BJ (cell line): ENCODE results near the gene ATAD3A. TPM values are rescaled to one million over a fixed set of nuclear protein-coding genes. Genes with fewer than 3 reads are reported as not detected.

Experiments
- CTCF ChIA-PET: fragments of 350-600 bp; formaldehyde crosslinking; extraction: SDS; loops from one replicate; lab custom pipeline; 2021; ENCODE audit warnings: antibody characterized with exemption, inconsistent platforms; lab: Yijun Ruan, JAX
- POLR2A ChIA-PET: fragments of 300-600 bp; sonication (Branson Sonifier 250); formaldehyde crosslinking; extraction: SDS; loops from one replicate; lab custom pipeline; 2021; ENCODE audit warnings: antibody characterized with exemption; lab: Charles Lee
- DNase-seq: peaks from one replicate; pipeline ENCODE4 v3.0.0-alpha.2; 2011; ENCODE audit warnings: low read depth
- H3K27me3 ChIP-seq: 2 replicates; pipeline ENCODE4 v1.6.0; 2011; ENCODE audit warnings: low read length; ENCODE audit not compliant: control insufficient read depth, insufficient read depth
- H3K36me3 ChIP-seq: 2 replicates; pipeline ENCODE4 v1.5.1; 2011; ENCODE audit warnings: low read length; ENCODE audit not compliant: control insufficient read depth, insufficient read depth
- H3K4me3 ChIP-seq: 2 replicates; pipeline ENCODE4 v1.5.1; 2011; ENCODE audit warnings: low read depth, mild to moderate bottlenecking, control low read depth, low read length
- polyA plus RNA-seq: library from polyadenylated mRNA; depleted of rRNA; stranded (reverse); fragments of >200 nt; gene quantifications from 2 replicates; pipeline ENCODE4 v1.2.3, GENCODE V29; 2011
- TF ChIP-seq, protein P1 (sequence below): IDR thresholded peaks from 2 replicates; pipeline ENCODE4 v1.5.1; 2011; ENCODE audit warnings: low read depth, mild to moderate bottlenecking, control low read depth, inconsistent platforms, low read length, moderate library complexity; ENCODE audit not compliant: insufficient read depth

Gene ATAD3A
- polyA plus RNA-seq, 1 experiment, result 19.7 TPM

DNA sequence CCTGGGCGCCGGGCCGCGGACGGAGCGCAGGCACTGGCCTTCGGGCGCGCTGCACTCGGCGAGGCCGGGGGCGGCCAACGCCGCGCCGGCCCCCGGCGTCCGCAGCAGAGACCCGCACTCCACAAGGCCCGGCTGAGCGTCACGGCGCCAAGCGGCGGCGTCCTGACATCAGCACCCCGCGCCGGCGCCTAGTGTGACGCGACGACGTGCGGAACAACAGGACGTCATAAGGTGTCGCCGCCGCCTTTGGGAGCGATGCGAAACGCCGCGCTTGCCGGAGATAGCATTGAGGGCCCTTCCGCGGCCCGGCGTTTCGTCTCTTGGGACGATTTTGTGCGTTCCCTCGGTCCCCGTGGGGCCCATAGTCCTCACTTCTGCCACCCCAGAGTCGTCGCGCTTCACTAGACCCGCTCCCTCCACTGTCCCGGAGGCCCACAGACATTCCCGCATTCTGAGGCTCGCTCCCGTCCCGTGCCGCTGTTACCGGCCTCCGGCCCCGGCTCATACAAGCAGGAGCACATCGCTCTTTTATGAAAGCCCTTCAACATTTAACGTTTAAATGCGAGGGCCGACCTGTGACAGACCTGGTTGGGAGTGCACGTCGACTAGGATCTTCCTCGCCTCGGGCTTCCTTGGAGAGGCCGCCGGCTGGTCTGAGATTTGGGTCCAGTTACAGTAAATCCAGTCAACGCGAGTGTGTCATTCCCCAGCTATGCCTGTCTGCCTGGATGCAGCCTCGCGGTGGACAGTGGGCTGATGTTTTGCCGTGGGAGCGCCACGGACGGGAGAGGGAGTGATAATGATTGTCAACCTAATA is 63.0 kb downstream of the ATAD3A start, which contains the start of gene SSU72:
Gene SSU72 (minus strand): TSS at position 143 of the 817 bp plus-strand sequence. CDS start 306 bp downstream, outside the sequence.
- TF ChIP-seq, protein P1, sequence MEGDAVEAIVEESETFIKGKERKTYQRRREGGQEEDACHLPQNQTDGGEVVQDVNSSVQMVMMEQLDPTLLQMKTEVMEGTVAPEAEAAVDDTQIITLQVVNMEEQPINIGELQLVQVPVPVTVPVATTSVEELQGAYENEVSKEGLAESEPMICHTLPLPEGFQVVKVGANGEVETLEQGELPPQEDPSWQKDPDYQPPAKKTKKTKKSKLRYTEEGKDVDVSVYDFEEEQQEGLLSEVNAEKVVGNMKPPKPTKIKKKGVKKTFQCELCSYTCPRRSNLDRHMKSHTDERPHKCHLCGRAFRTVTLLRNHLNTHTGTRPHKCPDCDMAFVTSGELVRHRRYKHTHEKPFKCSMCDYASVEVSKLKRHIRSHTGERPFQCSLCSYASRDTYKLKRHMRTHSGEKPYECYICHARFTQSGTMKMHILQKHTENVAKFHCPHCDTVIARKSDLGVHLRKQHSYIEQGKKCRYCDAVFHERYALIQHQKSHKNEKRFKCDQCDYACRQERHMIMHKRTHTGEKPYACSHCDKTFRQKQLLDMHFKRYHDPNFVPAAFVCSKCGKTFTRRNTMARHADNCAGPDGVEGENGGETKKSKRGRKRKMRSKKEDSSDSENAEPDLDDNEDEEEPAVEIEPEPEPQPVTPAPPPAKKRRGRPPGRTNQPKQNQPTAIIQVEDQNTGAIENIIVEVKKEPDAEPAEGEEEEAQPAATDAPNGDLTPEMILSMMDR, result no peak
- DNase-seq, result peak; percentile 31
- ChIA-PET CTCF (interaction anchor here (1.5 kb wide), 1 partner anchor 22 kb away, joined by 3 read pairs; no protein-coding TSS in a partner anchor), POLR2A (no interaction called here)
- Histone ChIP-seq H3K27me3 (peaks cover 1% of the 10 kb centered on the region; the same call in 1 of the 2 replicates), H3K4me3 (peak within 1 kb of the TSS; percentile 100), H3K36me3 (no peaks in the 10 kb centered on the region)

- H3K27me3 ChIP-seq, result peaks cover 3% of the 10 kb centered on the region; the same call in 1 of the 2 replicates
- no peak for DNase-seq
- no peaks in the 10 kb centered on the region for H3K36me3 ChIP-seq
- CTCF ChIA-PET, result no interaction called here
- no peak overlapping the region for H3K4me3 ChIP-seq
- POLR2A ChIA-PET, result no interaction called here
- TF ChIP-seq, protein P1, result no peak
Measured at GRCh38 chr1:1577367-1578011, 65.5 kb downstream of the ATAD3A start.

DNA sequence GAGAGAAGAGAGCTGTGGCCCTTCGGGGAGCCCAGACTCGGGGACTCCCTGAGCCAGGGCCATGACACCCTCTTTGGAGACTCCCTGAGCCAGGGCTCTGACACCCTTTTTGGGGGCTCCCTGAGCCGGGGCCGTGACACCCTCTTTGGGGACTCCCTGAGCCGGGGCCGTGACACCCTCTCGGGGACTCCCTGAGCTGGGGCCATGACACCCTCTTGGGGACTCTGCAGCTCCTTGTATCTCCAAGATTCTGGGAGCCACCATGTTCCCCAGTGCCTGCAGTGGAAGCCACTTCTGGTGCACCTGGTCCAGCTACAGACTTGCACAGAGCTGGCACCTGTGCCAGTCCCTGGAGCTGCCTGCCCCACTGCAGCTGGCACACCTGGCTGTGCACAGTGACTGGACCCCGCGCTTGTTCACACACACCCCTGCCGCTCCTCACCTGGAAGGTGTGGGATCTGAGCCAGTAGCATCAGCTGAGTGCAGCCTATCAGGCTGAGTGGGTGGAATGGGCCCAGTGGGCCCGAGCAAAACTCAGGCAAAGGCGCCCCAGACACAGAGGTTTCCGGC is 66.5 kb downstream of the ATAD3A start:
- DNase-seq, result no peak
- ChIA-PET POLR2A (no interaction called here), CTCF (interaction anchor here (0.7 kb wide), 1 partner anchor 9 kb away, joined by 3 read pairs; no protein-coding TSS in a partner anchor)
- Histone ChIP-seq H3K27me3 (peaks cover 3% of the 10 kb centered on the region; the same call in 1 of the 2 replicates), H3K36me3 (no peaks in the 10 kb centered on the region), H3K4me3 (no peak overlapping the region)
- TF ChIP-seq, protein P1, result no peak

DNA sequence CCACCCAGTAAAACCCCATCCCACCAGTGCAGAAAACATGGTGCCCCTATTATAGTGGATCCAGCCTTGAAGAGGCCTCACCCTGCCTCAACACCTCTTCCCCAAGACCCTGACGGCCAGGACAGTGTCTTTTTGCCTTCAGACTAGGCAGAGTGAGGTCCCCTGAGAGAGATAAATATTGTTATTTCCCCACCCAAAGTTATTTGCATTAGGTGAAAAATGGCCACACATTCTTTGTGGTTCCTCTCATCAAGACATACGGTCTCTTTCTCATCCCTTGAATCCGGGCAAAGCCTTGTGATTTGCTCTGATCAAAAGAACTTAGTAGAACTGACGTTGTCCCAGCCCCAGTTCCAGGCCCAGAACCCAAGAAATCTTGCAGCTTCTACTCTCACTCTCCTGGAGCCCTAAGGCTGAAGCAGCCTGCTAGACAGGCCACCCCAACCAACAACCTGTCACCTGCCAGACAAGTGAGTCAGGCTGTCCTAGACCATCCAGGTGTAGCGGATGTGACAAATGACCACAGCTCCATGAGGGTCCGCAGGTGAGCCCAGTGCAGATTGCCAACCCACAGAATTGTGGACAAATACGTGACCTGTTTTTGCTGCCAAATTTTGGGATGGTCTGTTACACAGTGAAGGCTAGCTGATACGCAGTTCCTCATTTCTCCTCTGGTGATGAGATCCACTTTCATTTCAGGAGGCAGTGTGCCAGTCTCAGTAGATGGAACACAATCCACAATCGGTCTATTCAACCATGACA is 70.8 kb downstream of the ATAD3A start:
- Histone ChIP-seq H3K27me3 (peaks cover 3% of the 10 kb centered on the region; the same call in 1 of the 2 replicates), H3K4me3 (no peak overlapping the region), H3K36me3 (no peaks in the 10 kb centered on the region)
- DNase-seq, result no peak
- TF ChIP-seq, protein P1, result no peak
- ChIA-PET CTCF (interaction anchor here (0.7 kb wide), 1 partner anchor 14 kb away, joined by 3 read pairs; no protein-coding TSS in a partner anchor), POLR2A (no interaction called here)
